Vagina (tissue), 2 donors: ENCODE data around the gene CSH2.

Experiments
- POLR2A ChIP-seq, 2 donors: fragments of 450-650 bp; IDR thresholded peaks; one replicate each; pipeline ENCODE4 v1.6.1; 2017; ENCODE audit warnings: antibody characterized with exemption in 2 of 2, mild to moderate bottlenecking in 2 of 2, moderate library complexity in 2 of 2
- TF ChIP-seq, protein P1 (sequence below), 3 experiments: fragments of 450-650 bp in 2 of 3; fragments of 200-600 bp in 1 of 3; sonication (generic) in 1 of 3; IDR thresholded peaks; one replicate each; pipeline ENCODE4 v1.5.1; 2017 to 2019; ENCODE audit warnings: antibody characterized with exemption in 3 of 3, mild to moderate bottlenecking in 2 of 3, moderate library complexity in 2 of 3

DNA sequence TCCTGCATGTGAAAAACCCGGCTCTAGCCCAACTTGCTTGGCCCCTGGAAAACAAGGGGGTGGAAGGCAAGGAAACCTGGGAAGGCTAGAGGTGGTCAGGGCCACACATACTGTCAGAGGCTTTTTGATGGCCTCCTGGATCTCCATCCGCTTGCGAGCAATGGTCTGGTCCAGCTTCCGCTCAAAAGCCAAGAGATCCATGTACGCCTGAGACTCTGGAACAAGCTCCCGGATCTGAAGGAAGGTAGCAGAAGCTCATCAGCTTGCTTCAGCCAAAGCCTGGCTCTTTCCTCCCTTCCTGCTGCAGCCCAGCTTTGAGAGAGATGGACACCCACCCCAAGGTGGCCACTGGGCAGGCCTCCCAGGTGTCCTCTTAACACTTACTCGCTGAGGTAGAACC is 36.7 kb downstream of the CSH2 start:
- TF ChIP-seq, protein P1, sequence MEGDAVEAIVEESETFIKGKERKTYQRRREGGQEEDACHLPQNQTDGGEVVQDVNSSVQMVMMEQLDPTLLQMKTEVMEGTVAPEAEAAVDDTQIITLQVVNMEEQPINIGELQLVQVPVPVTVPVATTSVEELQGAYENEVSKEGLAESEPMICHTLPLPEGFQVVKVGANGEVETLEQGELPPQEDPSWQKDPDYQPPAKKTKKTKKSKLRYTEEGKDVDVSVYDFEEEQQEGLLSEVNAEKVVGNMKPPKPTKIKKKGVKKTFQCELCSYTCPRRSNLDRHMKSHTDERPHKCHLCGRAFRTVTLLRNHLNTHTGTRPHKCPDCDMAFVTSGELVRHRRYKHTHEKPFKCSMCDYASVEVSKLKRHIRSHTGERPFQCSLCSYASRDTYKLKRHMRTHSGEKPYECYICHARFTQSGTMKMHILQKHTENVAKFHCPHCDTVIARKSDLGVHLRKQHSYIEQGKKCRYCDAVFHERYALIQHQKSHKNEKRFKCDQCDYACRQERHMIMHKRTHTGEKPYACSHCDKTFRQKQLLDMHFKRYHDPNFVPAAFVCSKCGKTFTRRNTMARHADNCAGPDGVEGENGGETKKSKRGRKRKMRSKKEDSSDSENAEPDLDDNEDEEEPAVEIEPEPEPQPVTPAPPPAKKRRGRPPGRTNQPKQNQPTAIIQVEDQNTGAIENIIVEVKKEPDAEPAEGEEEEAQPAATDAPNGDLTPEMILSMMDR (IDR thresholded peaks at IDR 0.05), result no peak
- TF ChIP-seq POLR2A (IDR thresholded peaks at IDR 0.05), result no peak
